GM12872 (cell line): Measurements from ENCODE around the gene PHGDH.

ENCODE experiments used
- CTCF ChIP-seq: IDR thresholded peaks from 3 replicates; pipeline ENCODE4 v1.5.1; 2011; ENCODE audit warnings: low read depth, mild to moderate bottlenecking, low read length, moderate library complexity; ENCODE audit not compliant: insufficient read depth

PHGDH gene

GRCh38 chr1:119771770-119772169 lies 60.0 kb downstream of the PHGDH start:
- TF ChIP-seq CTCF = no peak

GRCh38 chr1:119772298-119772697 lies 60.6 kb downstream of the PHGDH start:
- TF ChIP-seq CTCF = no peak

GRCh38 chr1:119773711-119774241 lies 62.0 kb downstream of the PHGDH start:
- no peak for TF ChIP-seq CTCF

GRCh38 chr1:119774746-119775490 lies 63.2 kb downstream of the PHGDH start:
- TF ChIP-seq CTCF = no peak

- no peak for TF ChIP-seq CTCF
These were observed 66.6 kb downstream of the PHGDH start for GRCh38 chr1:119778359-119778758.

GRCh38 chr1:119778886-119779560 lies 67.3 kb downstream of the PHGDH start:
- TF ChIP-seq CTCF = no peak

- no peak for TF ChIP-seq CTCF
These were observed 68.2 kb downstream of the PHGDH start for GRCh38 chr1:119779869-119780356.
